ENCODE measurements around the gene GLI3. TPM values are rescaled to one million over a fixed set of nuclear protein-coding genes. Genes with fewer than 3 reads are reported as not detected.

Gene GLI3
- polyA plus RNA-seq, 1 experiment = 6.0 TPM

- no peak overlapping the region for H3K4me3 ChIP-seq (ENCODE audit: low read depth, low read length)
- no peaks in the 10 kb centered on the region for H3K9me3 ChIP-seq (ENCODE audit: control insufficient read depth, insufficient read depth, low read length)
- H3K27ac ChIP-seq (ENCODE audit: low read depth, low read length) = no peak overlapping the region
- peak; percentile 75 for TF ChIP-seq CTCF (IDR thresholded peaks at IDR 0.05; ENCODE audit: low read depth, low read length)
- DNase-seq (ENCODE audit: low read depth, low spot score) = no peak
- H3K27me3 ChIP-seq (ENCODE audit: control insufficient read depth, insufficient read depth, low read length) = no peaks in the 10 kb centered on the region
- CTCF ChIA-PET = interaction anchor here (0.6 to 2.6 kb wide), 11 partner anchors 11 to 523 kb away, joined by 3 to 7 read pairs (median 3); no protein-coding TSS in a partner anchor
- POLR2A ChIA-PET = interaction anchor here (0.7 kb wide), 1 partner anchor 44 kb away, joined by 3 read pairs; no protein-coding TSS in a partner anchor
Observed at GRCh38 chr7:42014625-42015618, 222.1 kb downstream of the GLI3 start.

- Histone ChIP-seq H3K27me3 (ENCODE audit: control insufficient read depth, insufficient read depth, low read length) (no peaks in the 10 kb centered on the region), H3K4me3 (ENCODE audit: low read depth, low read length) (no peak overlapping the region), H3K9me3 (ENCODE audit: control insufficient read depth, insufficient read depth, low read length) (no peaks in the 10 kb centered on the region), H3K27ac (ENCODE audit: low read depth, low read length) (no peak overlapping the region)
- ChIA-PET CTCF (interaction anchor here (2.6 kb wide), 1 partner anchor 70 kb away, joined by 7 read pairs; no protein-coding TSS in a partner anchor), POLR2A (no interaction called here)
- DNase-seq (ENCODE audit: low read depth, low spot score) = no peak
- TF ChIP-seq CTCF (IDR thresholded peaks at IDR 0.05; ENCODE audit: low read depth, low read length) = no peak
Observed at GRCh38 chr7:42012786-42013360, 224.1 kb downstream of the GLI3 start.

GRCh38 chr7:42012313-42012712, 224.7 kb downstream of the GLI3 start:
- Histone ChIP-seq H3K4me3 (ENCODE audit: low read depth, low read length) (no peak overlapping the region), H3K9me3 (ENCODE audit: control insufficient read depth, insufficient read depth, low read length) (no peaks in the 10 kb centered on the region), H3K27ac (ENCODE audit: low read depth, low read length) (no peak overlapping the region), H3K27me3 (ENCODE audit: control insufficient read depth, insufficient read depth, low read length) (no peaks in the 10 kb centered on the region)
- ChIA-PET CTCF (no interaction called here), POLR2A (no interaction called here)
- DNase-seq (ENCODE audit: low read depth, low spot score) = no peak
- TF ChIP-seq CTCF (IDR thresholded peaks at IDR 0.05; ENCODE audit: low read depth, low read length) = no peak

- H3K27me3 ChIP-seq (ENCODE audit: control insufficient read depth, insufficient read depth, low read length) = no peaks in the 10 kb centered on the region
- no peak overlapping the region for H3K4me3 ChIP-seq (ENCODE audit: low read depth, low read length)
- no peak for DNase-seq (ENCODE audit: low read depth, low spot score)
- CTCF ChIA-PET = no interaction called here
- no peak for TF ChIP-seq CTCF (IDR thresholded peaks at IDR 0.05; ENCODE audit: low read depth, low read length)
- no peaks in the 10 kb centered on the region for H3K9me3 ChIP-seq (ENCODE audit: control insufficient read depth, insufficient read depth, low read length)
- POLR2A ChIA-PET = no interaction called here
- H3K27ac ChIP-seq (ENCODE audit: low read depth, low read length) = no peak overlapping the region
Observed at GRCh38 chr7:42011846-42012245, 225.2 kb downstream of the GLI3 start.

- no peak for DNase-seq (ENCODE audit: low read depth, low spot score)
- Histone ChIP-seq H3K27ac (ENCODE audit: low read depth, low read length) (no peak overlapping the region), H3K4me3 (ENCODE audit: low read depth, low read length) (no peak overlapping the region), H3K27me3 (ENCODE audit: control insufficient read depth, insufficient read depth, low read length) (no peaks in the 10 kb centered on the region), H3K9me3 (ENCODE audit: control insufficient read depth, insufficient read depth, low read length) (no peaks in the 10 kb centered on the region)
- no peak for TF ChIP-seq CTCF (IDR thresholded peaks at IDR 0.05; ENCODE audit: low read depth, low read length)
- POLR2A ChIA-PET = no interaction called here
- CTCF ChIA-PET = no interaction called here
Observed at GRCh38 chr7:42010751-42011150, 226.3 kb downstream of the GLI3 start.

Data from AG04450 (cell line).